GM12801 (cell line): ENCODE data around the gene SDR39U1.

Experiments used
- TF ChIP-seq, protein P1 (sequence below): IDR thresholded peaks from one replicate; pipeline ENCODE4 v1.5.1; 2011; ENCODE audit warnings: control low read depth; ENCODE audit not compliant: insufficient read length; ENCODE audit errors: extremely low read depth

The SDR39U1 gene

DNA sequence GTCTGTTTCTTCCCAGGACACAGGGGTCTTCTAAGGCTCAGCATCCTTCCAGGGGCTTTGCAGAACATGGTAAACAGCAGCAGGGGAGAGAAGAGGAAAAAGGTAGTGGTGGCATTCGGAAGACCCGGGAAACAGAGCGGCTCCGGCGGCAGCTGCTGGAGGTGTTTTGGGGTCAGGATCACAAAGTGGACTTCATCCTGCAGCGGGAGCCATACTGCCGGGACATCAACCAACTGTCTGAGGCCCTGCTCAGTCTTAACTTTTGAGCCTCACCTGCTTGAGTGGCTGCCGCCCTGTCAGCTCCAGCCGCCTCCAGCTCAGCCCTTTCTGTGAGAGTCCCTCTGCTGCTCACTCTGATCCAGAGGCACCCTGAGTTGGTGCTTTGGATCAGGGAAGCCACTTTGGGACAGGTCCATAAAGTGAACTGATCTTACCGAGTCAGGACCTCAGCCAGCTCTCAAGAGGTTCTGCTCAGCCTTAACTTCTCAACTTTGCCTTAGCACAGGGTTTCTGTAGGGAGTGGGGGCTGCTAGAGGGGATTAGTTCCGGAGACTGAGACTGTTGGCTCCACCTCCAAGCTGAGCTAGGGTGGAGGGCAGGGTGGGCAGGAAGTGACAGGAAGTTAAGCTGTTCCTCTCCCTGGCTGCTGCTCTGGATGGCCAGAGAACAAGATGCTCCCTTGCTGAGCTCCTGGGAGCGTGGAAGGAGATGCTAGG is 5.4 kb downstream of the SDR39U1 start:
- TF ChIP-seq, protein P1, sequence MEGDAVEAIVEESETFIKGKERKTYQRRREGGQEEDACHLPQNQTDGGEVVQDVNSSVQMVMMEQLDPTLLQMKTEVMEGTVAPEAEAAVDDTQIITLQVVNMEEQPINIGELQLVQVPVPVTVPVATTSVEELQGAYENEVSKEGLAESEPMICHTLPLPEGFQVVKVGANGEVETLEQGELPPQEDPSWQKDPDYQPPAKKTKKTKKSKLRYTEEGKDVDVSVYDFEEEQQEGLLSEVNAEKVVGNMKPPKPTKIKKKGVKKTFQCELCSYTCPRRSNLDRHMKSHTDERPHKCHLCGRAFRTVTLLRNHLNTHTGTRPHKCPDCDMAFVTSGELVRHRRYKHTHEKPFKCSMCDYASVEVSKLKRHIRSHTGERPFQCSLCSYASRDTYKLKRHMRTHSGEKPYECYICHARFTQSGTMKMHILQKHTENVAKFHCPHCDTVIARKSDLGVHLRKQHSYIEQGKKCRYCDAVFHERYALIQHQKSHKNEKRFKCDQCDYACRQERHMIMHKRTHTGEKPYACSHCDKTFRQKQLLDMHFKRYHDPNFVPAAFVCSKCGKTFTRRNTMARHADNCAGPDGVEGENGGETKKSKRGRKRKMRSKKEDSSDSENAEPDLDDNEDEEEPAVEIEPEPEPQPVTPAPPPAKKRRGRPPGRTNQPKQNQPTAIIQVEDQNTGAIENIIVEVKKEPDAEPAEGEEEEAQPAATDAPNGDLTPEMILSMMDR: no peak

DNA sequence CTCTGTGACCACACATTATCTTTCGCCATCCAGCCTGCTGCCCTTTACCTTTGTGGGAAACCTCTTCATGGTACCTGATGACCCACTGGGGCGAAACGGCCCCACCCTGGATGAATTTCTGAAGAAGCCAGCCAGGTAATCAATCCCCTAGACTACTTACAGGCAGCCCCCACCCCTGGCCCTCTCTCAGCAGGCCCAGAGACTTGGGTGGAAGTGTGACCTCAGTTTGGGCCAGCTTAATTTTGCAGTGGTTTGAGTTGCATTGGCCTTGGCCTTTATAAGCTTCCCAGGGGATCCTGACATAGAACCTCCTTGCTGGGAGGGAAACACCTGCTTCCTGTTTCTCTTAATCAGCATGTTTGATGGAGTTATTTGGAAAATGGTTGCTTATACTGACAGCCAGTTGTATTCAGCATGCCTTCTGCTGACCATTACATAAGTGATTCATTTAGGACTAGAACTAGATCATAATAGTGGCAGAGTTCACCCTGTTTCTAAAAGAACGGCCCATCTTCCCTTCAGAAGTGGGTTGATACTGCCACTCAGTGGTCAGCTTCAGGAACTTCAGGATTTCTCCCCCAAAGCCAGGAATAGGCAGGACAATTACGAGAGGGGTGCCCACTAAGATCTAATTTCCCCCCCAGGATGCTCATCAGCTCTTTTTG is 6.1 kb downstream of the SDR39U1 start:
- TF ChIP-seq, protein P1: no peak

- TF ChIP-seq, protein P1: no peak
These were observed 6.6 kb downstream of the SDR39U1 start for GRCh38 chr14:24435998-24436354.

GRCh38 chr14:24435192-24435810 is 7.3 kb downstream of the SDR39U1 start:
- TF ChIP-seq, protein P1: no peak

GRCh38 chr14:24434676-24435075 is 7.9 kb downstream of the SDR39U1 start:
- TF ChIP-seq, protein P1: no peak

GRCh38 chr14:24434036-24434435 is 8.5 kb downstream of the SDR39U1 start:
- TF ChIP-seq, protein P1: no peak

GRCh38 chr14:24432259-24433131 is 10.1 kb downstream of the SDR39U1 start:
- TF ChIP-seq, protein P1: no peak
